GM23338 (cell line): Measurements from ENCODE around the gene TSNAX. TPM values are rescaled to one million over a fixed set of nuclear protein-coding genes. Genes with fewer than 3 reads are reported as not detected.

Experiments used
- ATAC-seq: fragments of 200-7000 bp; cut with Tn5 transposase; 3 replicates; pipeline ENCODE4 v1.9.1; 2020
- DNase-seq: peaks from one replicate; pipeline ENCODE4 v3.0.0-alpha.2; 2015; ENCODE audit warnings: low spot score
- H2AFZ ChIP-seq: fragments of 200-600 bp; sonication (generic); 2 replicates; pipeline ENCODE4 v1.8.0; 2016; ENCODE audit warnings: antibody characterized with exemption, mild to moderate bottlenecking, moderate library complexity
- H3F3A ChIP-seq: fragments of 200-600 bp; sonication (generic); replicated peaks from 2 replicates; pipeline ENCODE4 v1.8.0; 2017; ENCODE audit warnings: antibody characterized with exemption, mixed run types, low read depth
- H3K27ac ChIP-seq: fragments of 200-600 bp; sonication (generic); 2 replicates; pipeline ENCODE4 v1.6.1; 2016; ENCODE audit warnings: low read depth
- H3K27me3 ChIP-seq: fragments of 200-600 bp; sonication (generic); 2 replicates; pipeline ENCODE4 v1.8.0; 2016; ENCODE audit warnings: mild to moderate bottlenecking, mixed run types, moderate library complexity; ENCODE audit not compliant: insufficient read depth
- H3K36me3 ChIP-seq: fragments of 200-600 bp; sonication (generic); 2 replicates; pipeline ENCODE4 v1.8.0; 2016; ENCODE audit warnings: mild to moderate bottlenecking; ENCODE audit not compliant: insufficient read depth
- H3K4me1 ChIP-seq: fragments of 200-600 bp; sonication (generic); 2 replicates; pipeline ENCODE4 v1.8.0; 2016; ENCODE audit warnings: mild to moderate bottlenecking, moderate library complexity; ENCODE audit not compliant: insufficient read depth
- H3K4me2 ChIP-seq: fragments of 200-600 bp; sonication (generic); 2 replicates; pipeline ENCODE4 v1.7.1; 2017; ENCODE audit warnings: mixed run types
- H3K4me3 ChIP-seq: fragments of 200-600 bp; sonication (generic); 2 replicates; pipeline ENCODE4 v1.6.1; 2016; ENCODE audit warnings: mixed run types
- H3K79me2 ChIP-seq: fragments of 200-600 bp; sonication (generic); replicated peaks from 2 replicates; pipeline ENCODE4 v1.8.0; 2017; ENCODE audit warnings: mild to moderate bottlenecking; ENCODE audit not compliant: insufficient read depth
- H3K9me2 ChIP-seq: fragments of 200-600 bp; sonication (generic); 2 replicates; pipeline ENCODE4 v1.8.0; 2017; ENCODE audit not compliant: insufficient read depth
- H4K20me1 ChIP-seq: fragments of 200-600 bp; sonication (generic); replicated peaks from 2 replicates; pipeline ENCODE4 v1.8.0; 2017; ENCODE audit warnings: mild to moderate bottlenecking; ENCODE audit not compliant: insufficient read depth
- H3K27ac Mint-ChIP-seq: 2 replicates; pipeline ENCODE4 v1.8.0; 2020; ENCODE audit warnings: inconsistent platforms, mild to moderate bottlenecking, moderate library complexity, mixed read lengths
- H3K27me3 Mint-ChIP-seq: 3 replicates; pipeline ENCODE4 v1.8.0; 2022; ENCODE audit warnings: low read depth, mild to moderate bottlenecking, moderate library complexity, mixed read lengths, inconsistent platforms; ENCODE audit not compliant: insufficient read depth, poor library complexity
- H3K36me3 Mint-ChIP-seq: 3 replicates; pipeline ENCODE4 v1.8.0; 2021; ENCODE audit warnings: low read depth, mild to moderate bottlenecking, inconsistent platforms, moderate library complexity, mixed read lengths
- H3K4me1 Mint-ChIP-seq: 3 replicates; pipeline ENCODE4 v1.8.0; 2020; ENCODE audit warnings: mild to moderate bottlenecking, inconsistent platforms, mixed read lengths
- H3K4me3 Mint-ChIP-seq: 3 replicates; pipeline ENCODE4 v1.8.0; 2021; ENCODE audit warnings: moderate library complexity, mild to moderate bottlenecking, inconsistent platforms, mixed read lengths
- H3K9me3 Mint-ChIP-seq: 3 replicates; pipeline ENCODE4 v1.8.0; 2020; ENCODE audit warnings: moderate library complexity, mild to moderate bottlenecking, inconsistent platforms, mixed read lengths
- CREB1 ChIP-seq: fragments of 250-450 bp; sonication (Bioruptor Pico); IDR thresholded peaks from 2 replicates; pipeline ENCODE4 v1.5.0; 2020; ENCODE audit warnings: low read depth, mild to moderate bottlenecking, moderate library complexity
- EZH2 ChIP-seq: fragments of 200-600 bp; sonication (generic); IDR thresholded peaks from one replicate; pipeline ENCODE4 v1.8.0; 2017; ENCODE audit warnings: antibody characterized with exemption, mild to moderate bottlenecking, low read depth; ENCODE audit not compliant: unreplicated experiment
- EZH2phosphoT487 ChIP-seq: fragments of 200-600 bp; sonication (generic); IDR thresholded peaks from one replicate; pipeline ENCODE4 v1.8.1; 2018; ENCODE audit warnings: antibody characterized with exemption; ENCODE audit not compliant: unreplicated experiment
- JUNB ChIP-seq: IDR thresholded peaks from one replicate; pipeline ENCODE4 v1.6.1; 2016; ENCODE audit warnings: antibody characterized with exemption; ENCODE audit not compliant: unreplicated experiment
- POLR2AphosphoS5 ChIP-seq: IDR thresholded peaks from 2 replicates; pipeline ENCODE4 v1.6.1; 2016; ENCODE audit warnings: antibody characterized with exemption, low read depth
- STAT1 ChIP-seq: IDR thresholded peaks from one replicate; pipeline ENCODE4 v1.6.1; 2016; ENCODE audit warnings: antibody characterized with exemption; ENCODE audit not compliant: unreplicated experiment
- ZNF114 ChIP-seq: fragments of 250-450 bp; sonication (Bioruptor Pico); IDR thresholded peaks from 2 replicates; pipeline ENCODE4 v1.5.0; 2020; ENCODE audit warnings: mild to moderate bottlenecking, moderate library complexity
- ZNF331 ChIP-seq: fragments of 250-450 bp; sonication (Bioruptor Pico); IDR thresholded peaks from 2 replicates; pipeline ENCODE4 v1.5.0; 2020; ENCODE audit warnings: low read depth, mild to moderate bottlenecking, moderate library complexity
- polyA plus RNA-seq: library from polyadenylated mRNA; unstranded; fragments of >200 nt; fragmentation: Nextera tagmentation; extraction: Ambion mirVana; gene quantifications from 2 replicates; pipeline ENCODE4 v1.2.1, GENCODE V29; 2016
- total RNA-seq: library from RNA; depleted of rRNA; stranded (reverse); fragments of >200 nt; shearing (Covaris generic); gene quantifications from 2 replicates; pipeline ENCODE4 v1.2.3, GENCODE V29; 2014
- TF ChIP-seq, protein P1 (sequence below), 2 experiments: fragments of 200-600 bp in 1 of 2; sonication (generic) in 1 of 2; conservative IDR thresholded peaks; 2 replicates each; pipeline versions ENCODE4 v1.5.1 to v1.6.1; 2016 to 2017; ENCODE audit warnings: antibody characterized with exemption in 2 of 2, low read depth in 2 of 2, mild to moderate bottlenecking in 2 of 2, moderate library complexity in 1 of 2
- TF ChIP-seq, protein P2 (sequence below): IDR thresholded peaks from one replicate; pipeline ENCODE4 v1.6.1; 2018; ENCODE audit warnings: antibody characterized with exemption; ENCODE audit not compliant: unreplicated experiment
- TF ChIP-seq, protein P3 (sequence below): IDR thresholded peaks from 2 replicates; pipeline ENCODE4 v1.6.1; 2016; ENCODE audit warnings: antibody characterized with exemption

Gene TSNAX
- total and polyA plus RNA-seq, 2 experiments from 2014 or later: 31.5 to 31.7 TPM

DNA sequence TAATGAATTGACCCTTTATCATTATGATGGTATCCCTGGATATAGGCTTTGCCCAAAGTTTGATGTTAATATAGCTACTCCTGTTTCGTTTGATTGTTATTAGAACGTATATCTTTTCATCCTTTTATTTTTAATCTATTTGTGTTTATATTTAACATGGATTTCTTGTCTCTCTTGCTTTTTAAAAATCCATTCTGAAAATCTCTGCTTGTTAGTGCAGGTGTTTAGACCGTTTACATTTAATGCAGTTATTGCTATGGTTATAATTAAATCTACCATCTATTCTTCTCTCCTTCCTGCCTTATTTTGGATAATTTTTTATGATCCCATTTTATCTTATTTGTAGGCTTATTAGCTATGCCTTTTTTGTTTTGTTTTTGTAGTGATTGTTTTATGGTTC lies 12.4 kb downstream of the TSNAX start:
- no peak overlapping the region for H3K4me2 ChIP-seq
- peaks cover 12% of the 10 kb centered on the region; the same call in 1 of the 2 replicates for H3K36me3 ChIP-seq
- peaks cover 11% of the 10 kb centered on the region; the same call in 1 of the 2 replicates for H4K20me1 ChIP-seq
- no peaks in the 10 kb centered on the region for H3F3A ChIP-seq
- H3K4me1 ChIP-seq: no peaks in the 10 kb centered on the region
- no peak overlapping the region for H3K4me3 Mint-ChIP-seq
- ATAC-seq (no peak), DNase-seq (no peak)
- peaks cover 9% of the 10 kb centered on the region; the same call in 2 of the 3 replicates for H3K9me3 Mint-ChIP-seq
- peaks cover 58% of the 10 kb centered on the region for H3K36me3 Mint-ChIP-seq
- no peak overlapping the region for H2AFZ ChIP-seq
- no peak overlapping the region for H3K4me3 ChIP-seq
- TF ChIP-seq ZNF331 (CRISPR knock-in tag): no peak
- TF ChIP-seq, protein P1, sequence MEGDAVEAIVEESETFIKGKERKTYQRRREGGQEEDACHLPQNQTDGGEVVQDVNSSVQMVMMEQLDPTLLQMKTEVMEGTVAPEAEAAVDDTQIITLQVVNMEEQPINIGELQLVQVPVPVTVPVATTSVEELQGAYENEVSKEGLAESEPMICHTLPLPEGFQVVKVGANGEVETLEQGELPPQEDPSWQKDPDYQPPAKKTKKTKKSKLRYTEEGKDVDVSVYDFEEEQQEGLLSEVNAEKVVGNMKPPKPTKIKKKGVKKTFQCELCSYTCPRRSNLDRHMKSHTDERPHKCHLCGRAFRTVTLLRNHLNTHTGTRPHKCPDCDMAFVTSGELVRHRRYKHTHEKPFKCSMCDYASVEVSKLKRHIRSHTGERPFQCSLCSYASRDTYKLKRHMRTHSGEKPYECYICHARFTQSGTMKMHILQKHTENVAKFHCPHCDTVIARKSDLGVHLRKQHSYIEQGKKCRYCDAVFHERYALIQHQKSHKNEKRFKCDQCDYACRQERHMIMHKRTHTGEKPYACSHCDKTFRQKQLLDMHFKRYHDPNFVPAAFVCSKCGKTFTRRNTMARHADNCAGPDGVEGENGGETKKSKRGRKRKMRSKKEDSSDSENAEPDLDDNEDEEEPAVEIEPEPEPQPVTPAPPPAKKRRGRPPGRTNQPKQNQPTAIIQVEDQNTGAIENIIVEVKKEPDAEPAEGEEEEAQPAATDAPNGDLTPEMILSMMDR (conservative IDR thresholded peaks at IDR 0.05; ENCODE audit: low read depth in 2 of 2): no peak
- no peak for TF ChIP-seq STAT1
- no peaks in the 10 kb centered on the region for H3K9me2 ChIP-seq
- H3K27ac Mint-ChIP-seq: no peak overlapping the region
- peaks cover 38% of the 10 kb centered on the region; the same call in 1 of the 2 replicates for H3K79me2 ChIP-seq
- H3K27ac ChIP-seq: no peak overlapping the region
- no peaks in the 10 kb centered on the region for H3K27me3 Mint-ChIP-seq
- no peaks in the 10 kb centered on the region for H3K27me3 ChIP-seq
- no peaks in the 10 kb centered on the region for H3K4me1 Mint-ChIP-seq

DNA sequence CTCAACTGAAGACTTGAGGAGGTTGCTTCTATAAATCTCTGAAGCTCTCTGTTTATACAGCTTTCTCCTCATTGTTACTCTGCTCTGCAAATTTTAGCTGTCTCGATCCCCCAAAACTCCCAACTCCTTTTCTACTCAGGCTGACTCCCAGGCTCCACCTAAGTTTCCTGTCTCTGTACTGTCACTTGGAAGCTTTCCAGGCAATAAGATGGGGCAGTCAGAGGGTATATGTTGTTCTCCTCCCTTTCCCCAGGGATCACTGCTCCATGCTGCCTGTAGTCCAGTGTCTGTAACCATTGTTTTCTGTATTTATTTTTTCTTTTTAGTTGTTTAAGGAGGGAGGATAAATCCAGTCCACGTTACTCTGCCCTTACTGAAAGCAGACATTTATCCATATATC lies 13.4 kb downstream of the TSNAX start:
- Mint-ChIP-seq H3K4me3 (no peak overlapping the region), H3K27me3 (no peaks in the 10 kb centered on the region), H3K9me3 (peaks cover 9% of the 10 kb centered on the region; the same call in 2 of the 3 replicates), H3K4me1 (no peaks in the 10 kb centered on the region), H3K36me3 (peaks cover 55% of the 10 kb centered on the region), H3K27ac (no peak overlapping the region)
- peaks cover 32% of the 10 kb centered on the region; the same call in 1 of the 2 replicates for H3K79me2 ChIP-seq
- H3K36me3 ChIP-seq: peaks cover 12% of the 10 kb centered on the region; the same call in 1 of the 2 replicates
- no peak overlapping the region for H3K4me2 ChIP-seq
- H3K27me3 ChIP-seq: no peaks in the 10 kb centered on the region
- ATAC-seq (no peak), DNase-seq (no peak)
- H3K4me3 ChIP-seq: no peak overlapping the region
- no peak overlapping the region for H2AFZ ChIP-seq
- H3K27ac ChIP-seq: no peak overlapping the region
- H4K20me1 ChIP-seq: peaks cover 11% of the 10 kb centered on the region; the same call in 1 of the 2 replicates
- no peaks in the 10 kb centered on the region for H3F3A ChIP-seq
- H3K9me2 ChIP-seq: no peaks in the 10 kb centered on the region
- H3K4me1 ChIP-seq: no peaks in the 10 kb centered on the region
- TF ChIP-seq CREB1 (CRISPR knock-in tag) (no peak), EZH2phosphoT487 (no peak), EZH2 (no peak), POLR2AphosphoS5 (no peak), ZNF114 (no peak), JUNB (no peak)
- TF ChIP-seq, protein P2, sequence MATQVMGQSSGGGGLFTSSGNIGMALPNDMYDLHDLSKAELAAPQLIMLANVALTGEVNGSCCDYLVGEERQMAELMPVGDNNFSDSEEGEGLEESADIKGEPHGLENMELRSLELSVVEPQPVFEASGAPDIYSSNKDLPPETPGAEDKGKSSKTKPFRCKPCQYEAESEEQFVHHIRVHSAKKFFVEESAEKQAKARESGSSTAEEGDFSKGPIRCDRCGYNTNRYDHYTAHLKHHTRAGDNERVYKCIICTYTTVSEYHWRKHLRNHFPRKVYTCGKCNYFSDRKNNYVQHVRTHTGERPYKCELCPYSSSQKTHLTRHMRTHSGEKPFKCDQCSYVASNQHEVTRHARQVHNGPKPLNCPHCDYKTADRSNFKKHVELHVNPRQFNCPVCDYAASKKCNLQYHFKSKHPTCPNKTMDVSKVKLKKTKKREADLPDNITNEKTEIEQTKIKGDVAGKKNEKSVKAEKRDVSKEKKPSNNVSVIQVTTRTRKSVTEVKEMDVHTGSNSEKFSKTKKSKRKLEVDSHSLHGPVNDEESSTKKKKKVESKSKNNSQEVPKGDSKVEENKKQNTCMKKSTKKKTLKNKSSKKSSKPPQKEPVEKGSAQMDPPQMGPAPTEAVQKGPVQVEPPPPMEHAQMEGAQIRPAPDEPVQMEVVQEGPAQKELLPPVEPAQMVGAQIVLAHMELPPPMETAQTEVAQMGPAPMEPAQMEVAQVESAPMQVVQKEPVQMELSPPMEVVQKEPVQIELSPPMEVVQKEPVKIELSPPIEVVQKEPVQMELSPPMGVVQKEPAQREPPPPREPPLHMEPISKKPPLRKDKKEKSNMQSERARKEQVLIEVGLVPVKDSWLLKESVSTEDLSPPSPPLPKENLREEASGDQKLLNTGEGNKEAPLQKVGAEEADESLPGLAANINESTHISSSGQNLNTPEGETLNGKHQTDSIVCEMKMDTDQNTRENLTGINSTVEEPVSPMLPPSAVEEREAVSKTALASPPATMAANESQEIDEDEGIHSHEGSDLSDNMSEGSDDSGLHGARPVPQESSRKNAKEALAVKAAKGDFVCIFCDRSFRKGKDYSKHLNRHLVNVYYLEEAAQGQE: no peak
- TF ChIP-seq, protein P3, sequence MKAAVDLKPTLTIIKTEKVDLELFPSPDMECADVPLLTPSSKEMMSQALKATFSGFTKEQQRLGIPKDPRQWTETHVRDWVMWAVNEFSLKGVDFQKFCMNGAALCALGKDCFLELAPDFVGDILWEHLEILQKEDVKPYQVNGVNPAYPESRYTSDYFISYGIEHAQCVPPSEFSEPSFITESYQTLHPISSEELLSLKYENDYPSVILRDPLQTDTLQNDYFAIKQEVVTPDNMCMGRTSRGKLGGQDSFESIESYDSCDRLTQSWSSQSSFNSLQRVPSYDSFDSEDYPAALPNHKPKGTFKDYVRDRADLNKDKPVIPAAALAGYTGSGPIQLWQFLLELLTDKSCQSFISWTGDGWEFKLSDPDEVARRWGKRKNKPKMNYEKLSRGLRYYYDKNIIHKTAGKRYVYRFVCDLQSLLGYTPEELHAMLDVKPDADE: no peak
